GM19025 (cell line): ENCODE results near the gene NINL.
"Not testable (repeated sequence)": the region's sequence is repeated elsewhere in the genome, so short reads cannot be mapped to it uniquely, and the experiment has no call there.

Experiments used
- ATAC-seq: cut with Tn5 transposase; IDR thresholded peaks from one replicate; pipeline ENCODE4 v1.9.1; 2021; ENCODE audit warnings: mild to moderate bottlenecking, low read depth, moderate library complexity; ENCODE audit not compliant: unreplicated experiment

Gene NINL

GRCh38 chr20:25507385-25508082 is 77.8 kb downstream of the NINL start:
- ATAC-seq = no peak

- ATAC-seq = no peak
Measured at GRCh38 chr20:25504366-25505135, 80.8 kb downstream of the NINL start.

- no peak for ATAC-seq
Measured at GRCh38 chr20:25503936-25504335, 81.4 kb downstream of the NINL start.

- not testable (repeated sequence) for ATAC-seq
Measured at GRCh38 chr20:25503051-25503639, 82.2 kb downstream of the NINL start.

- no peak for ATAC-seq
Measured at GRCh38 chr20:25500880-25501351, 84.4 kb downstream of the NINL start.

- no peak for ATAC-seq
Measured at GRCh38 chr20:25499855-25500434, 85.4 kb downstream of the NINL start.

GRCh38 chr20:25499031-25499430 is 86.3 kb downstream of the NINL start:
- no peak for ATAC-seq

- ATAC-seq = no peak
Measured at GRCh38 chr20:25498280-25498606, 87.1 kb downstream of the NINL start.

GRCh38 chr20:25497586-25498279 is 87.6 kb downstream of the NINL start:
- no peak for ATAC-seq

- no peak for ATAC-seq
Measured at GRCh38 chr20:25496968-25497401, 88.3 kb downstream of the NINL start.

GRCh38 chr20:25496165-25496967 is 89.0 kb downstream of the NINL start:
- no peak for ATAC-seq

GRCh38 chr20:25495189-25495824 is 90.0 kb downstream of the NINL start:
- no peak for ATAC-seq

GRCh38 chr20:25494506-25495188 is 90.7 kb downstream of the NINL start:
- no peak for ATAC-seq

GRCh38 chr20:25493748-25494505 is 91.4 kb downstream of the NINL start:
- ATAC-seq = no peak

GRCh38 chr20:25493137-25493536 is 92.2 kb downstream of the NINL start:
- no peak for ATAC-seq

GRCh38 chr20:25491446-25492038 is 93.8 kb downstream of the NINL start:
- no peak for ATAC-seq

- no peak for ATAC-seq
Measured at GRCh38 chr20:25490656-25491445, 94.5 kb downstream of the NINL start.
